ENCODE results near the gene PTH1R. TPM values are rescaled to one million over a fixed set of nuclear protein-coding genes. Genes with fewer than 3 reads are reported as not detected.

Gene PTH1R
- total and polyA plus RNA-seq, 3 experiments from 2014 or later: not detected

DNA sequence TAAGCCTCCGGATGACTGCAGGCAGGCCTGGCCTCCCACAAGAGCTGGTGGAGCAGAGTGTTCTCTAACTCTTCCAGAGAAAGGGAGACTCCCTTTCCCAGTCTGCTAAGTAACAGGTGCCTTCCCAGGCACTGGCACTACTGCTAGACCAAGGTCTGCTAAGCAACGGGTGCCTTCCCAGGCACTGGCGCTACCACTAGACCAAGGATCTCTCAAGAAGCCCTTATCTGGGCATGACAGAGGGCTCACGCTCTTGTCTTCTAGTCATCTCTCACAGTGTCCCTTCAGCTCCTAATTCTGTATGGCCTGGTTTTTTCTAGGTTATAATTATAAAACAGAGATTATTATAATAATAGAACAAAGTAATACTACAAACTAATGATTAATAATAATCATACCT, 42.0 kb upstream of the PTH1R start:
- Mint-ChIP-seq H3K36me3 (peaks cover 6 to 18% (median 6%) of the 10 kb centered on the region in 3 donors), H3K27ac (no peak overlapping the region), H3K27me3 (peaks cover 3 to 6% of the 10 kb centered on the region in 2 donors), H3K9me3 (peaks cover 17 to 32% (median 28%) of the 10 kb centered on the region in 5 donors), H3K4me1 (no peaks in the 10 kb centered on the region), H3K4me3 (no peak overlapping the region)
- POLR2A ChIA-PET: no interaction called here
- no peaks in the 10 kb centered on the region for H3K4me1 ChIP-seq (ENCODE audit: insufficient read depth, low read length)
- no peaks in the 10 kb centered on the region for H3K36me3 ChIP-seq (ENCODE audit: insufficient read depth, low read length)
- CTCF ChIA-PET: no interaction called here
- H3K4me3 ChIP-seq (ENCODE audit: low read length): no peak overlapping the region
- H3K9me3 ChIP-seq (ENCODE audit: low read length): no peaks in the 10 kb centered on the region
- no peaks in the 10 kb centered on the region for H3K27me3 ChIP-seq (ENCODE audit: insufficient read depth, low read length, poor library complexity, severe bottlenecking)
- DNase-seq: no peak
- no peak overlapping the region for H3K27ac ChIP-seq (ENCODE audit: low read depth, low read length)

DNA sequence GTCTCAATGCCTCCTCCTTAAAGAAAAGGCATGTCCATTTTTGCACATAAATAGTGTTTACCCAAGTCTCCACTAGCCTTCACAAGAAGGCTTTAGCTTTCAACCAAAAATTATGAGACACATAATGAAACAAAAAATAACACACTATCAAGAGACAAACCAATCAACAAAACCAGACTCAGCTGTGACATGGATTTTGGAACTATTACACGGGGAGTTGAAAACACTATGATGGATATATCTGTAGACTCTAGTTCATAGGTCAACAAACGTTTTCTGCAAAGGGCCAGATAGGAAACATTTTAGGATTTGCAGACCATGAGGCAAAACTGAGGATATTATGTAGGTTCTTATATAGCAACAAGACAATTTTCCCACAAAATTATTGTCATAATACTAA, 39.2 kb upstream of the PTH1R start:
- Histone ChIP-seq H3K9me3 (ENCODE audit: low read length) (peaks cover 10% of the 10 kb centered on the region), H3K27me3 (ENCODE audit: insufficient read depth, low read length, poor library complexity, severe bottlenecking) (no peaks in the 10 kb centered on the region), H3K4me1 (ENCODE audit: insufficient read depth, low read length) (no peaks in the 10 kb centered on the region), H3K4me3 (ENCODE audit: low read length) (no peak overlapping the region), H3K27ac (ENCODE audit: low read depth, low read length) (no peak overlapping the region), H3K36me3 (ENCODE audit: insufficient read depth, low read length) (no peaks in the 10 kb centered on the region)
- Mint-ChIP-seq H3K4me3 (no peak overlapping the region), H3K4me1 (no peaks in the 10 kb centered on the region), H3K27ac (no peak overlapping the region), H3K9me3 (peaks cover 39 to 52% (median 46%) of the 10 kb centered on the region in 5 donors), H3K36me3 (peaks cover 6 to 33% (median 6%) of the 10 kb centered on the region in 3 donors), H3K27me3 (peaks cover 3 to 6% of the 10 kb centered on the region in 2 donors)
- ChIA-PET CTCF (interaction anchor here (0.7 kb wide), 1 partner anchor 11 kb away, joined by 3 read pairs; no protein-coding TSS in a partner anchor), POLR2A (no interaction called here)
- DNase-seq: no peak

DNA sequence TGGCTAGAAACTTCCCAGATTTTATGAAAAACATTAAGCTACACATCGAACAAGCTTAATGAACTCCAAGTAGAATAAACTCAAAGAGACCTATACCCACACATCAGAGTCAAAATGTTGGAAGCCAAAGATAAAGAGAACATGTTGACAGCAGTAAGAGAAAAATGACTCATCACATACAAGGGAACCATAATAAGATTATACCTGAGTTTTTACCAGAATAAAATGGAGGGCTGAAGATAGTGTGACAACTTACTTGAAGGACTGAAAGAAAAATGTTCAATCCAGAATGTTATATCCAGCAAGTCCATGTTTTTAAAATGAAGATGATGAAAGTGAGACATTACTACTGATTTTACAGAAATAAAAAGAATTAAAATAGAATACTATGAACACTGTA, 37.0 kb upstream of the PTH1R start:
- Histone ChIP-seq H3K9me3 (ENCODE audit: low read length) (peaks cover 10% of the 10 kb centered on the region), H3K27me3 (ENCODE audit: insufficient read depth, low read length, poor library complexity, severe bottlenecking) (no peaks in the 10 kb centered on the region), H3K4me1 (ENCODE audit: insufficient read depth, low read length) (peaks cover 3% of the 10 kb centered on the region), H3K27ac (ENCODE audit: low read depth, low read length) (no peak overlapping the region), H3K4me3 (ENCODE audit: low read length) (no peak overlapping the region), H3K36me3 (ENCODE audit: insufficient read depth, low read length) (no peaks in the 10 kb centered on the region)
- Mint-ChIP-seq H3K9me3 (peaks cover 39 to 52% (median 46%) of the 10 kb centered on the region in 5 donors), H3K4me3 (no peak overlapping the region), H3K4me1 (no peaks in the 10 kb centered on the region), H3K27me3 (peaks cover 3 to 6% of the 10 kb centered on the region in 2 donors), H3K27ac (no peak overlapping the region), H3K36me3 (peaks cover 6 to 33% (median 6%) of the 10 kb centered on the region in 3 donors)
- CTCF ChIA-PET: no interaction called here
- POLR2A ChIA-PET: no interaction called here
- DNase-seq: no peak

- Histone ChIP-seq H3K4me1 (ENCODE audit: insufficient read depth, low read length) (peaks cover 10% of the 10 kb centered on the region), H3K27me3 (ENCODE audit: insufficient read depth, low read length, poor library complexity, severe bottlenecking) (no peaks in the 10 kb centered on the region), H3K4me3 (ENCODE audit: low read length) (no peak overlapping the region), H3K27ac (ENCODE audit: low read depth, low read length) (no peak overlapping the region), H3K9me3 (ENCODE audit: low read length) (peaks cover 10% of the 10 kb centered on the region), H3K36me3 (ENCODE audit: insufficient read depth, low read length) (no peaks in the 10 kb centered on the region)
- ChIA-PET CTCF (no interaction called here), POLR2A (no interaction called here)
- Mint-ChIP-seq H3K27me3 (peaks cover 0 to 6% of the 10 kb centered on the region in 2 donors), H3K36me3 (peaks cover under 1 to 25% (median 6%) of the 10 kb centered on the region in 3 donors), H3K9me3 (peaks cover 28 to 36% (median 31%) of the 10 kb centered on the region in 5 donors), H3K4me3 (peak overlapping the region in 1 of 7 donors; percentile 78), H3K4me1 (peaks cover 2 to 7% (median 6%) of the 10 kb centered on the region in 3 donors), H3K27ac (peak overlapping the region in 1 of 8 donors; percentile 38)
- DNase-seq: no peak
These were observed 34.0 kb upstream of the PTH1R start for GRCh38 chr3:46843508-46843907.

- peak overlapping the region in 5 of 8 donors; percentile 2 to 51 (median 33) for H3K27ac Mint-ChIP-seq
- Histone ChIP-seq H3K9me3 (ENCODE audit: low read length) (peaks cover 10% of the 10 kb centered on the region), H3K27ac (ENCODE audit: low read depth, low read length) (no peak overlapping the region), H3K4me1 (ENCODE audit: insufficient read depth, low read length) (peaks cover 10% of the 10 kb centered on the region), H3K36me3 (ENCODE audit: insufficient read depth, low read length) (no peaks in the 10 kb centered on the region), H3K4me3 (ENCODE audit: low read length) (no peak overlapping the region), H3K27me3 (ENCODE audit: insufficient read depth, low read length, poor library complexity, severe bottlenecking) (no peaks in the 10 kb centered on the region)
- H3K4me1 Mint-ChIP-seq: peaks cover 2 to 7% (median 6%) of the 10 kb centered on the region in 3 donors
- POLR2A ChIA-PET: no interaction called here
- peak overlapping the region in 6 of 7 donors; percentile 38 to 80 (median 75) for H3K4me3 Mint-ChIP-seq
- peaks cover 1 to 3% of the 10 kb centered on the region in 2 donors for H3K27me3 Mint-ChIP-seq
- no peak for DNase-seq
- H3K9me3 Mint-ChIP-seq: peaks cover 21 to 28% (median 25%) of the 10 kb centered on the region in 5 donors
- CTCF ChIA-PET: no interaction called here
- peaks cover 0 to 18% (median 1%) of the 10 kb centered on the region in 3 donors for H3K36me3 Mint-ChIP-seq
These were observed 33.1 kb upstream of the PTH1R start for GRCh38 chr3:46844397-46844796.

DNA sequence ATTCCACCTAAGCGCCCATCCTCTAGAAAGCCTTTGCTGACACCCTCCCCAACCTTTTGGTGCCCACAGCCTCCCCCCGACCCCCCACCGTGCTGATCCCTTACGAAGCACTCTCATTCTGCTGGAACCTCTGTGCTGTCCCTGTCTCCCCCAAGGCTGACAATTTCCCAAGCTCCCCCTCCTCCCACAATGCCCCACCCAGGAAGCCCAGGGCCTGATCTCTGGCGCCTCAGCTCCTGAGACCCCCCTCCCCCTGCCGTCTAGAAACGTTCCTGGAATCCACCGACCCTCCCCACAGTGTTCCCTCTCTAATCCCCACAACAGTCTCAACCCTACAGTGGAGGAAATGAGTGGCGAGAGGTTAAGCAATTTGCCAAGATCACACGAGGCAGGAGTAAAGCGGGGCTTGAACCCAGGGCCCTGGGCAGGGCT, 32.6 kb upstream of the PTH1R start:
- H3K27ac Mint-ChIP-seq: peak overlapping the region in 4 of 8 donors; percentile 31 to 93 (median 48)
- Histone ChIP-seq H3K36me3 (ENCODE audit: insufficient read depth, low read length) (no peaks in the 10 kb centered on the region), H3K4me3 (ENCODE audit: low read length) (no peak overlapping the region), H3K27ac (ENCODE audit: low read depth, low read length) (no peak overlapping the region), H3K9me3 (ENCODE audit: low read length) (peaks cover 10% of the 10 kb centered on the region), H3K27me3 (ENCODE audit: insufficient read depth, low read length, poor library complexity, severe bottlenecking) (no peaks in the 10 kb centered on the region), H3K4me1 (ENCODE audit: insufficient read depth, low read length) (peaks cover 10% of the 10 kb centered on the region)
- peak overlapping the region in 6 of 7 donors; percentile 74 to 84 (median 79) for H3K4me3 Mint-ChIP-seq
- H3K36me3 Mint-ChIP-seq: peaks cover 0 to 17% (median 0%) of the 10 kb centered on the region in 3 donors
- peaks cover 19 to 27% (median 23%) of the 10 kb centered on the region in 5 donors for H3K9me3 Mint-ChIP-seq
- POLR2A ChIA-PET: no interaction called here
- H3K27me3 Mint-ChIP-seq: peaks cover 0 to 3% of the 10 kb centered on the region in 2 donors
- CTCF ChIA-PET: interaction anchor here (0.9 to 1.6 kb wide), 2 partner anchors 22 to 140 kb away, joined by 3 to 7 read pairs; no protein-coding TSS in a partner anchor
- no peak for DNase-seq
- peaks cover 2 to 7% (median 6%) of the 10 kb centered on the region in 3 donors for H3K4me1 Mint-ChIP-seq

DNA sequence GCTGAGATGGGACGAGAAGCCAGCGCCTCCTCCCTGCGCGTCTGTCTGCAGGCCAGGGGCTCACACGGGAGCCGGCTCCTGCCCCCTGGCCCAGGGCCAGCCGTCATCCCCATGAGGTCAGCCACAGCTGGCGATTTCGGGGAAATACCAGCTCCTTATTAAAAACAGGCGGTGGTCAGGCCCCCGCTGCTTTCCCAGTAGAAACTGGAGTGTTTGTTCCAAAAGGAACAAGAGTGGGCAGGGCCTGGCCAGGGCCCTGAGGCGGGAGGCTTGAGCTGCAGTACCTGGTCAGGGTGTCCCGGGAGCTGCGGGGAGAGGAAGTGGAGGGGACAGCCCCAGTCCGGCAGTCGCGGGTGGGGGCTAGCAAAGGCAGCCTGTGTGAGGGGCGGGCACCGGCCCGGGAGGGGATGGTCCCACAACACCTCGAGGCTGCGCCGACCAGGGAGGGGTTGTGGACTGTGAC, 32.1 kb upstream of the PTH1R start:
- Mint-ChIP-seq H3K27me3 (peaks cover 0 to 3% of the 10 kb centered on the region in 2 donors), H3K4me3 (peak overlapping the region; percentile 73 to 92 (median 80)), H3K9me3 (peaks cover 14 to 24% (median 18%) of the 10 kb centered on the region in 5 donors), H3K27ac (peak overlapping the region in 5 of 8 donors; percentile 34 to 93 (median 76)), H3K36me3 (peaks cover 0 to 15% (median 0%) of the 10 kb centered on the region in 3 donors), H3K4me1 (peaks cover 2 to 7% (median 6%) of the 10 kb centered on the region in 3 donors)
- DNase-seq: peak in 1 of 5 donors; percentile 9
- peak overlapping the region; percentile 65 for H3K4me3 ChIP-seq (ENCODE audit: low read length)
- POLR2A ChIA-PET: no interaction called here
- H3K9me3 ChIP-seq (ENCODE audit: low read length): peaks cover 10% of the 10 kb centered on the region
- no peak overlapping the region for H3K27ac ChIP-seq (ENCODE audit: low read depth, low read length)
- no peaks in the 10 kb centered on the region for H3K36me3 ChIP-seq (ENCODE audit: insufficient read depth, low read length)
- H3K27me3 ChIP-seq (ENCODE audit: insufficient read depth, low read length, poor library complexity, severe bottlenecking): no peaks in the 10 kb centered on the region
- CTCF ChIA-PET: interaction anchor here (0.9 to 1.6 kb wide), 5 partner anchors 12 to 143 kb away, joined by 3 to 7 read pairs (median 3); no protein-coding TSS in a partner anchor
- peaks cover 10% of the 10 kb centered on the region for H3K4me1 ChIP-seq (ENCODE audit: insufficient read depth, low read length)

GRCh38 chr3:46845860-46846623, 31.5 kb upstream of the PTH1R start:
- H3K9me3 Mint-ChIP-seq: peaks cover 8 to 21% (median 12%) of the 10 kb centered on the region in 5 donors
- H3K4me1 ChIP-seq (ENCODE audit: insufficient read depth, low read length): peaks cover 10% of the 10 kb centered on the region

More at GRCh38 chr3:46845860-46846623, 31.5 kb upstream of the PTH1R start:
- ChIA-PET CTCF (interaction anchor here (0.6 to 1.9 kb wide), 7 partner anchors 13 to 234 kb away, joined by 3 to 7 read pairs (median 3); no protein-coding TSS in a partner anchor), POLR2A (no interaction called here)
- no peaks in the 10 kb centered on the region for H3K36me3 ChIP-seq (ENCODE audit: insufficient read depth, low read length)
- Mint-ChIP-seq H3K4me3 (peak overlapping the region; percentile 73 to 88 (median 80)), H3K4me1 (peaks cover 2 to 7% (median 6%) of the 10 kb centered on the region in 3 donors), H3K36me3 (peaks cover 0 to 9% (median 0%) of the 10 kb centered on the region in 3 donors), H3K27me3 (peaks cover 0 to 3% of the 10 kb centered on the region in 2 donors), H3K27ac (peak overlapping the region in 4 of 8 donors; percentile 63 to 86 (median 72))
- peaks cover 7% of the 10 kb centered on the region for H3K9me3 ChIP-seq (ENCODE audit: low read length)
- peak; percentile 65 to 85 (median 75) for DNase-seq
- peak overlapping the region; percentile 65 for H3K4me3 ChIP-seq (ENCODE audit: low read length)
- no peak overlapping the region for H3K27ac ChIP-seq (ENCODE audit: low read depth, low read length)
- H3K27me3 ChIP-seq (ENCODE audit: insufficient read depth, low read length, poor library complexity, severe bottlenecking): no peaks in the 10 kb centered on the region
